CD4-positive, alpha-beta T cell (primary cell): ENCODE data around the gene SEMA5A. TPM values are rescaled to one million over a fixed set of nuclear protein-coding genes. Genes with fewer than 3 reads are reported as not detected.

Experiments used
- ATAC-seq: fragments of 200-7000 bp; cut with Tn5 transposase; one replicate; pipeline ENCODE4 v1.10.0; 2022; ENCODE audit warnings: mild to moderate bottlenecking; ENCODE audit not compliant: poor library complexity
- CTCF ChIA-PET: fragments of 350-600 bp; sonication (Branson Sonifier 250); formaldehyde crosslinking; loops from one replicate; lab custom pipeline; 2021; ENCODE audit warnings: antibody characterized with exemption, inconsistent platforms; lab: Charles Lee
- POLR2A ChIA-PET: fragments of 350-600 bp; sonication (Branson Sonifier 250); formaldehyde crosslinking; loops from one replicate; lab custom pipeline; 2021; ENCODE audit warnings: antibody characterized with exemption, inconsistent platforms; lab: Charles Lee
- DNase-seq, 14 experiments: peaks; one replicate each; pipeline ENCODE4 v3.0.0-alpha.2; 2013 to 2020; ENCODE audit warnings: mixed read lengths in 2 of 14
- H3K27ac ChIP-seq, 2 donors: one replicate each; pipeline versions ENCODE4 v1.5.1 to v1.7.0; 2013; ENCODE audit warnings: low read length in 2 of 2, low read depth in 1 of 2, mild to moderate bottlenecking in 1 of 2
- H3K27me3 ChIP-seq, 2 experiments: 1 replicate in 1 of 2; 2 replicates in 1 of 2; pipeline versions ENCODE4 v1.6.1 to v1.7.0; 2013; ENCODE audit warnings: low read length in 2 of 2, control low read depth in 1 of 2, mild to moderate bottlenecking in 1 of 2, moderate library complexity in 1 of 2; ENCODE audit not compliant: insufficient read depth in 2 of 2, control insufficient read depth in 1 of 2
- H3K36me3 ChIP-seq: one replicate; pipeline ENCODE4 v1.6.1; 2013; ENCODE audit warnings: low read length, control low read depth; ENCODE audit not compliant: insufficient read depth
- H3K4me1 ChIP-seq: one replicate; pipeline ENCODE4 v1.6.1; 2013; ENCODE audit warnings: low read length, control low read depth; ENCODE audit not compliant: insufficient read depth
- H3K4me3 ChIP-seq: one replicate; pipeline ENCODE4 v1.5.1; 2013; ENCODE audit warnings: mild to moderate bottlenecking, low read length, moderate library complexity
- H3K9me3 ChIP-seq, 2 experiments: 1 replicate in 1 of 2; 2 replicates in 1 of 2; pipeline versions ENCODE4 v1.6.1 to v1.7.0; 2013; ENCODE audit warnings: low read length in 2 of 2, mild to moderate bottlenecking in 2 of 2, control low read depth in 1 of 2, moderate library complexity in 1 of 2; ENCODE audit not compliant: control insufficient read depth in 1 of 2, insufficient read depth in 1 of 2
- H3K27ac Mint-ChIP-seq: one replicate; pipeline ENCODE4 v1.8.0; 2020; ENCODE audit warnings: mixed read lengths
- H3K27me3 Mint-ChIP-seq: one replicate; pipeline ENCODE4 v1.8.0; 2021; ENCODE audit warnings: mixed read lengths
- H3K36me3 Mint-ChIP-seq: one replicate; pipeline ENCODE4 v1.8.0; 2021; ENCODE audit warnings: low read depth, mixed read lengths
- H3K4me1 Mint-ChIP-seq: one replicate; pipeline ENCODE4 v1.8.0; 2021; ENCODE audit warnings: low read depth, mixed read lengths
- H3K4me3 Mint-ChIP-seq: one replicate; pipeline ENCODE4 v1.8.0; 2020; ENCODE audit warnings: mild to moderate bottlenecking, mixed read lengths
- H3K9me3 Mint-ChIP-seq: one replicate; pipeline ENCODE4 v1.8.0; 2020; ENCODE audit warnings: mixed read lengths
- CTCF ChIP-seq: fragments of 200-600 bp; IDR thresholded peaks from one replicate; pipeline ENCODE4 v1.8.0; 2022; ENCODE audit warnings: antibody characterized with exemption, mild to moderate bottlenecking
- intact Hi-C, 2 experiments: fragments of 100-400 bp; cut with DNase I in 1 of 2; cut with micrococcal nuclease in 1 of 2; formaldehyde crosslinking; loops; one replicate each; pipeline versions ENCODE4 v1.15.1 to v1.9.0; 2023 to 2025; cut with DNase I, micrococcal nuclease
- total RNA-seq, 174 experiments: library from RNA in 2 of 174; stranded (reverse) in 2 of 174; gene quantifications; one replicate each; pipeline ENCODE4 v1.2.3 and lab custom pipeline; 2021 to 2026

Gene SEMA5A
- total RNA-seq, 2 experiments from 2014 or later = 2.0 to 2.9 TPM

DNA sequence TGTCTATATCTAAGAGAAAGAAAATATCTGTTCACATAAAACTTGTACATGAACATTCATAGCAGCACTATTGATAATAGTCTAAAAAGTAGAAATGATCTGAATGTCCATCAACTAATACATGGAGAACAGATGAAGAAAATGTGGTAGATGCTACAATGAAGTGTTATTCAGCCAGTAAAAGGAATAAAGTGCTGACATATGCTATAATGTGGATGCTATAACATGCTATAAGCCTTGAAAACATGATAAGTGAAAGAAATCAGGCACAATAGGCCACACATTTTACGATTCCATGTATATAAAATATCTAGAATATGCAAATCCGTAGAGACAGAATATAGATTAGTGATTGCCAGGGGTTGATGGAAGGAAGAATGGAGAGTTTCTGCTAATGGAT, 146.8 kb downstream of the SEMA5A start:
- ATAC-seq (no peak), DNase-seq (no peak)
- Mint-ChIP-seq H3K4me3 (no peak overlapping the region), H3K27me3 (no peaks in the 10 kb centered on the region), H3K4me1 (no peaks in the 10 kb centered on the region), H3K27ac (no peak overlapping the region), H3K9me3 (peaks cover 3% of the 10 kb centered on the region), H3K36me3 (no peaks in the 10 kb centered on the region)
- Histone ChIP-seq H3K27me3 (no peaks in the 10 kb centered on the region), H3K4me1 (no peaks in the 10 kb centered on the region), H3K36me3 (no peaks in the 10 kb centered on the region), H3K9me3 (no peaks in the 10 kb centered on the region), H3K4me3 (no peak overlapping the region), H3K27ac (no peak overlapping the region)
- ChIA-PET CTCF (no interaction called here), POLR2A (no interaction called here)
- no peak for TF ChIP-seq CTCF
- intact Hi-C loops = no loop called here

- Mint-ChIP-seq H3K4me1 (no peaks in the 10 kb centered on the region), H3K27me3 (no peaks in the 10 kb centered on the region), H3K9me3 (peaks cover 3% of the 10 kb centered on the region), H3K27ac (no peak overlapping the region), H3K36me3 (no peaks in the 10 kb centered on the region), H3K4me3 (no peak overlapping the region)
- no peaks in the 10 kb centered on the region for H3K4me1 ChIP-seq
- no peaks in the 10 kb centered on the region for H3K9me3 ChIP-seq
- DNase-seq (no peak), ATAC-seq (no peak)
- H3K27me3 ChIP-seq = no peaks in the 10 kb centered on the region
- intact Hi-C loops = no loop called here
- H3K36me3 ChIP-seq = no peaks in the 10 kb centered on the region
- H3K27ac ChIP-seq = no peak overlapping the region
- no peak for TF ChIP-seq CTCF
- ChIA-PET POLR2A (no interaction called here), CTCF (no interaction called here)
- no peak overlapping the region for H3K4me3 ChIP-seq
Measured at GRCh38 chr5:9398227-9398626, 147.6 kb downstream of the SEMA5A start.

DNA sequence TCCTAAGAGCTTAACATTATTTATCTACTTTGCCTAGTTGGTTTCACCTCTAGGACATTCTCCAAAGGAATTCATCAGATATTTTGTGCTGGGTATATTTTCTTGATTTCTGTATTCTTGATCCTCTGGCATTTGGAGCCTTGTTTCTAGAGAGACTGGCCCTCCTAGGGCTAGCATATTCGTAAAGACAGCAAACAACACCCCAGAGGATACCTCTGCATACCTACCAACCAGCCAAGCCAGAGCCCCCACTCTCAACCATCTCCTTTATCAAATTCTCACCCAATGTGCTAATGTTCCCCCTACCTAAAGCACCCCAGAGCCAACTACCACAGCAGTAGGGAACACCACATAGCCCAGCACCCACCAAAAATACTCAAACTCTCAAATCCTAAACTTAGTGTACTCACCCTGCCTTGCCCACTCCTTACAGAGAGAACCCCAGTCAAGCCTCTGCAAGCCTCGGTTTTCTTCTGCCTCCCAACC, 149.5 kb downstream of the SEMA5A start:
- Histone ChIP-seq H3K27me3 (no peaks in the 10 kb centered on the region), H3K27ac (no peak overlapping the region), H3K9me3 (no peaks in the 10 kb centered on the region), H3K36me3 (no peaks in the 10 kb centered on the region), H3K4me1 (no peaks in the 10 kb centered on the region), H3K4me3 (no peak overlapping the region)
- intact Hi-C loops = no loop called here
- Mint-ChIP-seq H3K4me1 (no peaks in the 10 kb centered on the region), H3K27ac (no peak overlapping the region), H3K27me3 (no peaks in the 10 kb centered on the region), H3K36me3 (no peaks in the 10 kb centered on the region), H3K4me3 (no peak overlapping the region), H3K9me3 (no peaks in the 10 kb centered on the region)
- DNase-seq (no peak), ATAC-seq (no peak)
- POLR2A ChIA-PET = no interaction called here
- CTCF ChIA-PET = no interaction called here
- TF ChIP-seq CTCF = no peak
